ENCODE measurements around the gene FOXC1.

- TF ChIP-seq CTCF (IDR thresholded peaks at IDR 0.05), result no peak
- no peak for TF ChIP-seq POLR2A (IDR thresholded peaks at IDR 0.05)
Measured at GRCh38 chr6:1606780-1607515, 2.8 kb upstream of the FOXC1 start.
